Body of pancreas (tissue), 4 donors: ENCODE results near the gene EPS15.

Source experiments
- CTCF ChIP-seq, 7 experiments: fragments of 450-650 bp in 4 of 7; fragments of 200-600 bp in 3 of 7; sonication (generic) in 3 of 7; IDR thresholded peaks; one replicate each; pipeline ENCODE4 v1.5.1; 2016 to 2019; ENCODE audit warnings: antibody characterized with exemption in 7 of 7
- POLR2A ChIP-seq, 3 donors: fragments of 450-650 bp; IDR thresholded peaks; one replicate each; pipeline ENCODE4 v1.6.1; 2016; ENCODE audit warnings: antibody characterized with exemption in 3 of 3, mild to moderate bottlenecking in 2 of 3

DNA sequence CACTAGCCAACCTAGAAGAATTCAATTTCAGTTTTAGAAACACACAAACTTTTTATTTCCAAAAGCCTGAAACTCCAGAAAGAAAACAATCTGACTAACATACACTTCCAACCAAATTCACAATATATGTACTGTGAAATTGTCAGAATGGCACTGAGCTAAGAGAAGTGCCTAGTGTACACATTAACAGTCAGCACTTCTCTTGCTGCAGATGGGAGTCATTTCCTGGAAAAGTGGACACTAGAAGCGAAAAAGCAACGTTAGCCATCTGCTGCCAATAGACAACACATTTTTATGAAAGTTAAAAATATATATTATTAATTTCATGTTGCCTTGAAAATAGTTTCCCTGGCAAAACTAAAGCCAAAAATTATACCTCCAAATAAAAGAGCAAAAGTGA is 66.1 kb downstream of the EPS15 start:
- TF ChIP-seq CTCF (IDR thresholded peaks at IDR 0.05) (no peak), POLR2A (IDR thresholded peaks at IDR 0.05) (no peak)
